OCI-LY1 (cell line): ENCODE results near the gene MEIG1.

ENCODE experiments used
- EZH2 ChIP-seq: fragments of 200-600 bp; sonication (generic), shearing (Covaris generic); IDR thresholded peaks from 2 replicates; pipeline ENCODE4 v1.8.0; 2017; ENCODE audit warnings: borderline replicate concordance, mixed run types, mild to moderate bottlenecking, antibody characterized with exemption, low read length, moderate library complexity, mixed read lengths
- TF ChIP-seq, protein P1 (sequence below): fragments of 200-600 bp; sonication (generic), shearing (Covaris generic); IDR thresholded peaks from 2 replicates; pipeline ENCODE4 v1.5.1; 2017; ENCODE audit warnings: mild to moderate bottlenecking, antibody characterized with exemption, low read length, moderate library complexity, mixed read lengths

DNA sequence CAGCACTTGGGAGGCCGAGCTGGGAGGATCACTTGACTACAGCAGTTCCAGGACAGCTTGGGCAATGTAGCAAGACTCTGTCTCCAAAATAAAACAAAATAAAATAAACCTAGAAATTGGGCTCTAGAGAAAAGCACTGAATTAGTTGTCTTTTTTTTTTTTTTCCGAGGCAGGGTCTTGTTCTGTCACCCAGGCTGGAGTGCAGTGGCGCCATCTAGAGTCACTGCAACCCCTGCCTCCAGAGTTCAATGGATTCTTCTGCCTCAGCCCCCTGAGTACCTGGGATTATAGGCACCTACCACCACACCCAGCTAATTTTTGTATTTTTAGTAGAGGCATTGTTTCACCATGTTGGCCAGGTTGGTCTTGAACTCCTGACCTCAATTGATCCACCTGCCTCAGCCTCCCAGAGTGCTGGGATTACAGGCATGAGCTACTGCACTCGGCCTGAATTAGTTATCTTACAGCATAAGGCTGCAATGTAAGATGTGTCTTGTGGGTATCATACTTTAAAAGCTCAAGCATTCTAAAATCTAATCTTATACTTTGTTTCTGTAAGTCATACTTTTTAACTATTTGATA is 12.8 kb downstream of the MEIG1 start:
- TF ChIP-seq EZH2, result no peak
- TF ChIP-seq, protein P1, sequence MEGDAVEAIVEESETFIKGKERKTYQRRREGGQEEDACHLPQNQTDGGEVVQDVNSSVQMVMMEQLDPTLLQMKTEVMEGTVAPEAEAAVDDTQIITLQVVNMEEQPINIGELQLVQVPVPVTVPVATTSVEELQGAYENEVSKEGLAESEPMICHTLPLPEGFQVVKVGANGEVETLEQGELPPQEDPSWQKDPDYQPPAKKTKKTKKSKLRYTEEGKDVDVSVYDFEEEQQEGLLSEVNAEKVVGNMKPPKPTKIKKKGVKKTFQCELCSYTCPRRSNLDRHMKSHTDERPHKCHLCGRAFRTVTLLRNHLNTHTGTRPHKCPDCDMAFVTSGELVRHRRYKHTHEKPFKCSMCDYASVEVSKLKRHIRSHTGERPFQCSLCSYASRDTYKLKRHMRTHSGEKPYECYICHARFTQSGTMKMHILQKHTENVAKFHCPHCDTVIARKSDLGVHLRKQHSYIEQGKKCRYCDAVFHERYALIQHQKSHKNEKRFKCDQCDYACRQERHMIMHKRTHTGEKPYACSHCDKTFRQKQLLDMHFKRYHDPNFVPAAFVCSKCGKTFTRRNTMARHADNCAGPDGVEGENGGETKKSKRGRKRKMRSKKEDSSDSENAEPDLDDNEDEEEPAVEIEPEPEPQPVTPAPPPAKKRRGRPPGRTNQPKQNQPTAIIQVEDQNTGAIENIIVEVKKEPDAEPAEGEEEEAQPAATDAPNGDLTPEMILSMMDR, result peak; percentile 76
